CD14-positive monocyte (primary cell): ENCODE results near the gene RIN2. TPM values are rescaled to one million over a fixed set of nuclear protein-coding genes. Genes with fewer than 3 reads are reported as not detected.

Source experiments
- DNase-seq, 3 donors: peaks; one replicate each; pipeline ENCODE4 v3.0.0-alpha.2; 2011 to 2022
- H2AFZ ChIP-seq: 2 replicates; pipeline ENCODE4 v1.6.0; 2012; ENCODE audit warnings: mild to moderate bottlenecking, low read depth, low read length, inconsistent platforms; ENCODE audit not compliant: insufficient read depth, poor library complexity, severe bottlenecking
- H3K27ac ChIP-seq, 2 donors: 1 replicate in 1 of 2; 2 replicates in 1 of 2; pipeline ENCODE4 v1.5.1; 2012 to 2013; ENCODE audit warnings: low read length in 2 of 2, control low read depth in 1 of 2, inconsistent platforms in 1 of 2, low read depth in 1 of 2, mild to moderate bottlenecking in 1 of 2
- H3K27me3 ChIP-seq, 2 donors: one replicate each; pipeline versions ENCODE4 v1.6.0 to v1.6.1; 2011 to 2013; ENCODE audit warnings: low read length in 2 of 2; ENCODE audit not compliant: control insufficient read depth in 2 of 2, insufficient read depth in 2 of 2
- H3K36me3 ChIP-seq, 2 donors: replicated peaks in 1 of 2; 1 replicate in 1 of 2; 2 replicates in 1 of 2; pipeline versions ENCODE4 v1.5.1 to v1.6.1; 2012 to 2013; ENCODE audit warnings: low read length in 2 of 2, control low read depth in 1 of 2, inconsistent platforms in 1 of 2, mild to moderate bottlenecking in 1 of 2; ENCODE audit not compliant: insufficient read depth in 2 of 2, control insufficient read depth in 1 of 2
- H3K4me1 ChIP-seq, 2 donors: 1 replicate in 1 of 2; 2 replicates in 1 of 2; pipeline versions ENCODE4 v1.5.1 to v1.6.1; 2012 to 2013; ENCODE audit warnings: low read length in 2 of 2, control low read depth in 1 of 2, inconsistent platforms in 1 of 2, mild to moderate bottlenecking in 1 of 2, moderate library complexity in 1 of 2; ENCODE audit not compliant: insufficient read depth in 2 of 2, control insufficient read depth in 1 of 2
- H3K4me2 ChIP-seq: replicated peaks from 2 replicates; pipeline ENCODE3; 2012; ENCODE audit warnings: low read length, moderate library complexity, mild to moderate bottlenecking; ENCODE audit not compliant: poor library complexity, severe bottlenecking; ENCODE audit errors: extremely low read depth
- H3K4me3 ChIP-seq, 3 experiments: fragments of 200-600 bp in 1 of 3; sonication (generic) in 1 of 3; replicated peaks in 1 of 3; 1 replicate in 2 of 3; 2 replicates in 1 of 3; pipeline ENCODE4 v1.5.1; 2011 to 2013; ENCODE audit warnings: low read length in 3 of 3, mild to moderate bottlenecking in 3 of 3, control low read depth in 2 of 3, low read depth in 2 of 3, inconsistent platforms in 1 of 3, moderate library complexity in 1 of 3
- H3K79me2 ChIP-seq: 2 replicates; pipeline ENCODE4 v1.6.0; 2012; ENCODE audit warnings: mild to moderate bottlenecking, control low read depth, inconsistent platforms, low read length, moderate library complexity; ENCODE audit not compliant: insufficient read depth
- H3K9ac ChIP-seq: 2 replicates; pipeline ENCODE4 v1.6.0; 2017; ENCODE audit warnings: low read length, mild to moderate bottlenecking; ENCODE audit not compliant: insufficient read depth, poor library complexity, severe bottlenecking
- H3K9me3 ChIP-seq, 2 donors: replicated peaks in 1 of 2; 1 replicate in 1 of 2; 2 replicates in 1 of 2; pipeline versions ENCODE4 v1.5.1 to v1.6.1; 2012 to 2013; ENCODE audit warnings: low read length in 2 of 2, control low read depth in 1 of 2; ENCODE audit not compliant: control insufficient read depth in 1 of 2, insufficient read depth in 1 of 2
- H4K20me1 ChIP-seq: 2 replicates; pipeline ENCODE4 v1.6.0; 2012; ENCODE audit warnings: mild to moderate bottlenecking, low read length, control low read depth, moderate library complexity; ENCODE audit not compliant: insufficient read depth
- H3K27ac Mint-ChIP-seq, 7 donors: one replicate each; pipeline ENCODE4 v1.8.0; 2020; ENCODE audit warnings: mild to moderate bottlenecking in 7 of 7, mixed read lengths in 7 of 7, moderate library complexity in 6 of 7, inconsistent platforms in 2 of 7
- H3K27me3 Mint-ChIP-seq, 3 donors: one replicate each; pipeline ENCODE4 v1.8.0; 2021 to 2022; ENCODE audit warnings: low read depth in 3 of 3, mild to moderate bottlenecking in 3 of 3, mixed read lengths in 3 of 3, moderate library complexity in 3 of 3, inconsistent platforms in 1 of 3
- H3K36me3 Mint-ChIP-seq, 2 donors: one replicate each; pipeline ENCODE4 v1.8.0; 2020; ENCODE audit warnings: mixed read lengths in 2 of 2, inconsistent platforms in 1 of 2, mild to moderate bottlenecking in 1 of 2
- H3K4me1 Mint-ChIP-seq: one replicate; pipeline ENCODE4 v1.8.0; 2020; ENCODE audit warnings: mild to moderate bottlenecking, mixed read lengths
- H3K4me3 Mint-ChIP-seq, 2 donors: one replicate each; pipeline ENCODE4 v1.8.0; 2020; ENCODE audit warnings: mild to moderate bottlenecking in 2 of 2, mixed read lengths in 2 of 2, moderate library complexity in 1 of 2
- H3K9me3 Mint-ChIP-seq, 7 donors: one replicate each; pipeline ENCODE4 v1.8.0; 2020 to 2022; ENCODE audit warnings: mixed read lengths in 7 of 7, mild to moderate bottlenecking in 6 of 7, moderate library complexity in 6 of 7, inconsistent platforms in 2 of 7
- CTCF ChIP-seq: fragments of 200-600 bp; IDR thresholded peaks from one replicate; pipeline ENCODE4 v1.8.0; 2022; ENCODE audit warnings: antibody characterized with exemption, mild to moderate bottlenecking
- WGBS: methylation state at CpG from one replicate; pipeline ENCODE4 v1.1.5; 2013; ENCODE audit warnings: missing lambda C conversion rate; ENCODE audit not compliant: insufficient coverage; 5-methylcytosine and 5-hydroxymethylcytosine counted together
- intact Hi-C, 2 donors: fragments of 100-400 bp; cut with micrococcal nuclease; formaldehyde crosslinking; loops; one replicate each; pipeline versions ENCODE4 v1.15.0 to v1.15.1; 2023
- polyA plus RNA-seq, 3 donors: library from polyadenylated mRNA; depleted of rRNA in 1 of 3; unstranded in 2 of 3; stranded (reverse) in 1 of 3; fragments of 300-500 nt in 2 of 3; fragments of >200 nt in 1 of 3; fragmentation: Illumina TruSeq in 2 of 3; gene quantifications; 1 replicate in 2 of 3; 2 replicates in 1 of 3; pipeline ENCODE4 v1.2.3, GENCODE V29; 2012 to 2021

The RIN2 gene
- polyA plus RNA-seq, 3 donors = 5.6 to 25.4 (median 15.4) TPM

GRCh38 chr20:19783966-19784401, 25.9 kb downstream of the RIN2 start:
- Histone ChIP-seq H3K36me3 (no peaks in the 10 kb centered on the region), H3K27ac (no peak overlapping the region), H3K4me1 (peaks cover 25 to 27% of the 10 kb centered on the region in 2 donors), H3K9me3 (peaks cover 0 to 3% of the 10 kb centered on the region in 2 donors), H2AFZ (no peak overlapping the region), H3K79me2 (no peaks in the 10 kb centered on the region), H3K9ac (no peak overlapping the region), H3K4me2 (no peak overlapping the region), H3K27me3 (no peaks in the 10 kb centered on the region), H4K20me1 (peaks cover 17% of the 10 kb centered on the region), H3K4me3 (no peak overlapping the region)
- Mint-ChIP-seq H3K36me3 (peaks cover 10 to 14% of the 10 kb centered on the region in 2 donors), H3K9me3 (peaks cover 0 to 4% (median 2%) of the 10 kb centered on the region in 7 donors), H3K27me3 (no peaks in the 10 kb centered on the region), H3K4me3 (no peak overlapping the region), H3K4me1 (peaks cover 34% of the 10 kb centered on the region), H3K27ac (no peak overlapping the region)
- 89% methylated on average over 7 of the region's 7 CpGs for WGBS
- DNase-seq = no peak
- no peak for TF ChIP-seq CTCF
- intact Hi-C loops = loop anchor here in 1 of 2 donors (10.0 kb wide), 1 partner anchor 211 kb away; no protein-coding TSS in a partner anchor

- H3K27ac Mint-ChIP-seq = peak overlapping the region in 5 of 7 donors; percentile 30 to 81 (median 55)
- H3K36me3 ChIP-seq = no peaks in the 10 kb centered on the region
- no peaks in the 10 kb centered on the region for H3K27me3 ChIP-seq
- H2AFZ ChIP-seq = no peak overlapping the region
- no peaks in the 10 kb centered on the region for H3K27me3 Mint-ChIP-seq
- H3K36me3 Mint-ChIP-seq = peaks cover 10 to 14% of the 10 kb centered on the region in 2 donors
- H3K4me3 Mint-ChIP-seq = peak overlapping the region; percentile 71 to 83
- no peak overlapping the region for H3K27ac ChIP-seq
- peak overlapping the region in 2 of 3 experiments; percentile 29 to 53 for H3K4me3 ChIP-seq
- peaks cover 17% of the 10 kb centered on the region for H4K20me1 ChIP-seq
- peak; percentile 55 to 74 (median 66) for DNase-seq
- peak overlapping the region; percentile 61 for H3K4me2 ChIP-seq
- intact Hi-C loops = loop anchor here in 1 of 2 donors (10.0 kb wide), 1 partner anchor 210 kb away; no protein-coding TSS in a partner anchor
- 46% methylated on average over 9 of the region's 11 CpGs for WGBS
- peaks cover 0 to 3% of the 10 kb centered on the region in 2 donors for H3K9me3 ChIP-seq
- peaks cover 25 to 27% of the 10 kb centered on the region in 2 donors for H3K4me1 ChIP-seq
- no peak overlapping the region for H3K9ac ChIP-seq
- H3K9me3 Mint-ChIP-seq = peaks cover 0 to 4% (median 2%) of the 10 kb centered on the region in 7 donors
- peak; percentile 81 for TF ChIP-seq CTCF
- H3K79me2 ChIP-seq = no peaks in the 10 kb centered on the region
- H3K4me1 Mint-ChIP-seq = peaks cover 34% of the 10 kb centered on the region
These were observed 26.6 kb downstream of the RIN2 start for GRCh38 chr20:19784511-19785172.
